Astrocyte (in vitro differentiated cells and primary cell): ENCODE data around the gene GMPPA. TPM values are rescaled to one million over a fixed set of nuclear protein-coding genes. Genes with fewer than 3 reads are reported as not detected.

ENCODE experiments used
- DNase-seq: peaks from one replicate; pipeline ENCODE4 v3.0.0-alpha.2; 2010; ENCODE audit warnings: low read depth
- FAIRE-seq: peaks from 2 replicates; lab custom pipeline; 2011; peaks lifted over from hg19 to GRCh38; lab: Jason Lieb, UNC
- H2AFZ ChIP-seq: 2 replicates; pipeline ENCODE4 v1.6.0; 2012; ENCODE audit warnings: low read depth, low read length, inconsistent platforms
- H3K27ac ChIP-seq: 2 replicates; pipeline ENCODE4 v1.5.1; 2011; ENCODE audit warnings: low read depth, low read length, inconsistent platforms
- H3K27me3 ChIP-seq: 2 replicates; pipeline ENCODE4 v1.6.0; 2011; ENCODE audit warnings: low read length, inconsistent platforms; ENCODE audit not compliant: insufficient read depth
- H3K36me3 ChIP-seq: 2 replicates; pipeline ENCODE4 v1.5.1; 2011; ENCODE audit warnings: low read length, inconsistent platforms; ENCODE audit not compliant: insufficient read depth
- H3K4me1 ChIP-seq: 2 replicates; pipeline ENCODE4 v1.5.1; 2011; ENCODE audit warnings: low read length, inconsistent platforms; ENCODE audit not compliant: insufficient read depth
- H3K4me2 ChIP-seq: 2 replicates; pipeline ENCODE4 v1.6.0; 2012; ENCODE audit warnings: low read length, inconsistent platforms
- H3K4me3 ChIP-seq: 2 replicates; pipeline ENCODE4 v1.5.1; 2011; ENCODE audit warnings: low read depth, mild to moderate bottlenecking, low read length, inconsistent platforms; ENCODE audit not compliant: insufficient read depth
- H3K79me2 ChIP-seq: 2 replicates; pipeline ENCODE4 v1.6.0; 2012; ENCODE audit warnings: mild to moderate bottlenecking, low read length, inconsistent platforms; ENCODE audit not compliant: insufficient read depth
- H3K9ac ChIP-seq: 2 replicates; pipeline ENCODE4 v1.6.0; 2012; ENCODE audit warnings: mild to moderate bottlenecking, low read length, inconsistent platforms
- H3K9me3 ChIP-seq: 2 replicates; pipeline ENCODE4 v1.5.1; 2012; ENCODE audit warnings: low read depth, mild to moderate bottlenecking, low read length, inconsistent platforms; ENCODE audit not compliant: insufficient read depth
- H4K20me1 ChIP-seq: 2 replicates; pipeline ENCODE4 v1.6.0; 2012; ENCODE audit warnings: low read length, inconsistent platforms; ENCODE audit not compliant: insufficient read depth
- H3K27ac Mint-ChIP-seq: one replicate; pipeline ENCODE4 v1.8.0; 2021; ENCODE audit warnings: mild to moderate bottlenecking, mixed read lengths; ENCODE audit not compliant: unreplicated experiment
- H3K27me3 Mint-ChIP-seq: one replicate; pipeline ENCODE4 v1.8.0; 2021; ENCODE audit warnings: low read depth, mixed read lengths; ENCODE audit not compliant: unreplicated experiment
- H3K36me3 Mint-ChIP-seq: one replicate; pipeline ENCODE4 v1.8.0; 2021; ENCODE audit warnings: low read depth, mixed read lengths; ENCODE audit not compliant: unreplicated experiment
- H3K4me1 Mint-ChIP-seq: one replicate; pipeline ENCODE4 v1.8.0; 2021; ENCODE audit warnings: low read depth, mixed read lengths; ENCODE audit not compliant: unreplicated experiment
- H3K4me3 Mint-ChIP-seq: one replicate; pipeline ENCODE4 v1.8.0; 2021; ENCODE audit warnings: mild to moderate bottlenecking, moderate library complexity, mixed read lengths; ENCODE audit not compliant: unreplicated experiment
- H3K9me3 Mint-ChIP-seq: one replicate; pipeline ENCODE4 v1.8.0; 2021; ENCODE audit warnings: mild to moderate bottlenecking, mixed read lengths; ENCODE audit not compliant: unreplicated experiment
- CTCF ChIP-seq: IDR thresholded peaks from 2 replicates; pipeline ENCODE4 v1.5.1; 2011; ENCODE audit warnings: low read depth, mild to moderate bottlenecking, inconsistent platforms, low read length, moderate library complexity; ENCODE audit not compliant: insufficient read depth
- EZH2 ChIP-seq: IDR thresholded peaks from 2 replicates; pipeline ENCODE4 v1.6.1; 2012; ENCODE audit warnings: mild to moderate bottlenecking, low read length, inconsistent platforms; ENCODE audit not compliant: insufficient read depth
- total RNA-seq: library from RNA; stranded (reverse); gene quantifications from 2 replicates; pipeline ENCODE4 v1.2.1, GENCODE V29; 2021

GMPPA gene
- total RNA-seq, 1 donor from 2014 or later: 49.5 TPM

GRCh38 chr2:219506802-219507526 is 8.3 kb downstream of the GMPPA start:
- H2AFZ ChIP-seq: no peak overlapping the region
- H3K4me1 Mint-ChIP-seq: peaks cover 13% of the 10 kb centered on the region
- peaks cover 4% of the 10 kb centered on the region for H3K27me3 ChIP-seq
- H3K27ac Mint-ChIP-seq: peak overlapping the region; percentile 86
- peak overlapping the region; percentile 1 for H3K9ac ChIP-seq
- no peak overlapping the region for H3K4me2 ChIP-seq
- H3K36me3 Mint-ChIP-seq: peaks cover 14% of the 10 kb centered on the region
- no peak overlapping the region for H3K27ac ChIP-seq
- peaks cover 20% of the 10 kb centered on the region for H3K4me1 ChIP-seq
- H3K36me3 ChIP-seq: peaks cover 7% of the 10 kb centered on the region
- TF ChIP-seq CTCF (no peak), EZH2 (no peak)
- H3K9me3 ChIP-seq: no peaks in the 10 kb centered on the region
- H4K20me1 ChIP-seq: peaks cover 8% of the 10 kb centered on the region
- no peak for FAIRE-seq
- H3K27me3 Mint-ChIP-seq: peaks cover 2% of the 10 kb centered on the region
- H3K79me2 ChIP-seq: no peaks in the 10 kb centered on the region
- no peak for DNase-seq
- H3K9me3 Mint-ChIP-seq: no peaks in the 10 kb centered on the region
- H3K4me3 ChIP-seq: no peak overlapping the region
- no peak overlapping the region for H3K4me3 Mint-ChIP-seq

GRCh38 chr2:219507581-219508443 is 9.1 kb downstream of the GMPPA start:
- Mint-ChIP-seq H3K36me3 (peaks cover 12% of the 10 kb centered on the region), H3K9me3 (no peaks in the 10 kb centered on the region), H3K27ac (peak overlapping the region; percentile 86), H3K27me3 (peaks cover 6% of the 10 kb centered on the region), H3K4me1 (peaks cover 10% of the 10 kb centered on the region), H3K4me3 (no peak overlapping the region)
- no peak overlapping the region for H2AFZ ChIP-seq
- FAIRE-seq (no peak), DNase-seq (no peak)
- peaks cover 12% of the 10 kb centered on the region for H3K27me3 ChIP-seq
- peaks cover 20% of the 10 kb centered on the region for H3K4me1 ChIP-seq
- H3K36me3 ChIP-seq: peaks cover 7% of the 10 kb centered on the region
- TF ChIP-seq CTCF (no peak), EZH2 (no peak)
- no peak overlapping the region for H3K27ac ChIP-seq
- H4K20me1 ChIP-seq: peaks cover 8% of the 10 kb centered on the region
- no peak overlapping the region for H3K9ac ChIP-seq
- H3K4me2 ChIP-seq: no peak overlapping the region
- H3K79me2 ChIP-seq: no peaks in the 10 kb centered on the region
- no peak overlapping the region for H3K4me3 ChIP-seq
- H3K9me3 ChIP-seq: no peaks in the 10 kb centered on the region

- Mint-ChIP-seq H3K27me3 (peaks cover 11% of the 10 kb centered on the region), H3K4me1 (peaks cover 11% of the 10 kb centered on the region), H3K9me3 (no peaks in the 10 kb centered on the region), H3K27ac (no peak overlapping the region), H3K4me3 (no peak overlapping the region), H3K36me3 (peaks cover 12% of the 10 kb centered on the region)
- Histone ChIP-seq H3K9ac (no peak overlapping the region), H3K9me3 (no peaks in the 10 kb centered on the region), H3K4me3 (no peak overlapping the region), H3K36me3 (peaks cover 5% of the 10 kb centered on the region), H3K27me3 (peaks cover 18% of the 10 kb centered on the region), H3K79me2 (no peaks in the 10 kb centered on the region), H3K27ac (no peak overlapping the region), H3K4me1 (peaks cover 20% of the 10 kb centered on the region), H2AFZ (no peak overlapping the region), H3K4me2 (no peak overlapping the region), H4K20me1 (peaks cover 8% of the 10 kb centered on the region)
- DNase-seq (no peak), FAIRE-seq (no peak)
- TF ChIP-seq CTCF (no peak), EZH2 (no peak)
These were observed 9.7 kb downstream of the GMPPA start for GRCh38 chr2:219508444-219508734.
